ENCODE results near the gene SLC25A20. TPM values are rescaled to one million over a fixed set of nuclear protein-coding genes. Genes with fewer than 3 reads are reported as not detected.

SLC25A20 gene
- polyA plus RNA-seq, 1 donor from 2014 or later: 7.1 TPM

- Histone ChIP-seq H3K27ac (ENCODE audit: low read length) (no peak overlapping the region), H3K27me3 (ENCODE audit: insufficient read depth, low read depth, low read length) (no peaks in the 10 kb centered on the region), H3F3A (ENCODE audit: insufficient read depth, low read length, poor library complexity, severe bottlenecking) (no peaks in the 10 kb centered on the region), H4K20me1 (ENCODE audit: insufficient read depth) (no peaks in the 10 kb centered on the region), H3K9ac (ENCODE audit: low read length) (no peak overlapping the region), H3K9me2 (ENCODE audit: insufficient read depth, low read length) (no peaks in the 10 kb centered on the region), H3K4me2 (ENCODE audit: low read length) (no peak overlapping the region), H3K36me3 (ENCODE audit: insufficient read depth, low read length) (no peaks in the 10 kb centered on the region), H3K4me3 (ENCODE audit: low read length) (no peak overlapping the region), H3K79me2 (replicated peaks; ENCODE audit: insufficient read depth, low read length) (peaks cover 28% of the 10 kb centered on the region), H2AFZ (ENCODE audit: low read depth, low read length) (no peak overlapping the region), H3K9me3 (ENCODE audit: low read length) (no peaks in the 10 kb centered on the region)
- TF ChIP-seq REST (IDR thresholded peaks at IDR 0.05; ENCODE audit: borderline replicate concordance): no peak
- TF ChIP-seq EZH2 (IDR thresholded peaks at IDR 0.05; ENCODE audit: borderline replicate concordance, insufficient read depth, low read length, poor library complexity, severe bottlenecking): no peak
- TF ChIP-seq RAD21 (conservative IDR thresholded peaks at IDR 0.05): no peak
- TF ChIP-seq TAF1 (IDR thresholded peaks at IDR 0.05; ENCODE audit: low read depth): no peak
- TF ChIP-seq MXI1 (conservative IDR thresholded peaks at IDR 0.05; ENCODE audit: poor library complexity, severe bottlenecking): no peak
- TF ChIP-seq POLR2AphosphoS5 (IDR thresholded peaks at IDR 0.05): no peak
- no peak for TF ChIP-seq SMC3 (conservative IDR thresholded peaks at IDR 0.05; ENCODE audit: poor library complexity)
- no peak for TF ChIP-seq CTCF (IDR thresholded peaks at IDR 0.05; ENCODE audit: poor library complexity, severe bottlenecking)
- TF ChIP-seq EP300 (conservative IDR thresholded peaks at IDR 0.05; ENCODE audit: poor library complexity, severe bottlenecking): no peak
Measured at GRCh38 chr3:48938156-48938555, 39.5 kb upstream of the SLC25A20 start.

- H3K4me2 ChIP-seq (ENCODE audit: low read length): no peak overlapping the region
- H3K9me2 ChIP-seq (ENCODE audit: insufficient read depth, low read length): no peaks in the 10 kb centered on the region
- H3K27ac ChIP-seq (ENCODE audit: low read length): no peak overlapping the region
- H3K9me3 ChIP-seq (ENCODE audit: low read length): no peaks in the 10 kb centered on the region
- no peak overlapping the region for H3K9ac ChIP-seq (ENCODE audit: low read length)
- H2AFZ ChIP-seq (ENCODE audit: low read depth, low read length): no peak overlapping the region
- no peak overlapping the region for H3K4me3 ChIP-seq (ENCODE audit: low read length)
- H3K79me2 ChIP-seq (replicated peaks; ENCODE audit: insufficient read depth, low read length): peaks cover 33% of the 10 kb centered on the region
- H3K27me3 ChIP-seq (ENCODE audit: insufficient read depth, low read depth, low read length): no peaks in the 10 kb centered on the region
- TF ChIP-seq RAD21 (conservative IDR thresholded peaks at IDR 0.05) (no peak), REST (IDR thresholded peaks at IDR 0.05; ENCODE audit: borderline replicate concordance) (no peak), EZH2 (IDR thresholded peaks at IDR 0.05; ENCODE audit: borderline replicate concordance, insufficient read depth, low read length, poor library complexity, severe bottlenecking) (no peak), CTCF (IDR thresholded peaks at IDR 0.05; ENCODE audit: poor library complexity, severe bottlenecking) (no peak), TAF1 (IDR thresholded peaks at IDR 0.05; ENCODE audit: low read depth) (no peak), POLR2AphosphoS5 (IDR thresholded peaks at IDR 0.05) (no peak), SMC3 (conservative IDR thresholded peaks at IDR 0.05; ENCODE audit: poor library complexity) (no peak), MXI1 (conservative IDR thresholded peaks at IDR 0.05; ENCODE audit: poor library complexity, severe bottlenecking) (no peak), EP300 (conservative IDR thresholded peaks at IDR 0.05; ENCODE audit: poor library complexity, severe bottlenecking) (no peak)
- H3F3A ChIP-seq (ENCODE audit: insufficient read depth, low read length, poor library complexity, severe bottlenecking): no peaks in the 10 kb centered on the region
- H4K20me1 ChIP-seq (ENCODE audit: insufficient read depth): no peaks in the 10 kb centered on the region
- no peaks in the 10 kb centered on the region for H3K36me3 ChIP-seq (ENCODE audit: insufficient read depth, low read length)
Measured at GRCh38 chr3:48935530-48935929, 36.8 kb upstream of the SLC25A20 start.
